ENCODE data around the gene NEB.

The NEB gene

DNA sequence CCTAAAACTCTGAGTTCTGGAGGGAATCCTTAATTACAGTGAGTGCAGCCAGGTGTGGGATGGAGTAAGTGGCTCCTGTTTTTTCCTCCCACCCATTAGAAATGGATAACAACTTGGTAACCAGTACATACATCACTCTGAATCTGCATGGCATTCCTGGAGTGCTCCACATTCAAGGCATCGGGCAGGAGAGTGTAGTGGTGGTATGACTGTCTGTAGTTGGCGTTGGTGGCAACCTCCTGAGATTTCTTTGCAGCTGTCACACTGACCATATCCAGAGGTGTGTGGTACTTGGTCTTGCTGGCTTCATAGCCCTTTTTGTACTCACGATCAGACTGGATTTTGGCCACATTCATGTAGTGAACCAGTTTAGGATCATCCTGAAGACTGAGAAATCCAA lies 68.3 kb downstream of the NEB start:
- H3K9me2 ChIP-seq (replicated peaks; ENCODE audit: low read depth, low read length) = no peaks in the 10 kb centered on the region
- H3K4me2 ChIP-seq (ENCODE audit: low read depth, low read length, poor library complexity, severe bottlenecking) = no peak overlapping the region
- no peaks in the 10 kb centered on the region for H3K79me2 ChIP-seq (ENCODE audit: insufficient read depth, low read length)
- H3K4me1 ChIP-seq (ENCODE audit: insufficient read depth, low read length, poor library complexity, severe bottlenecking) = no peaks in the 10 kb centered on the region
- no peaks in the 10 kb centered on the region for H3K9me3 ChIP-seq (ENCODE audit: insufficient read depth, low read depth, low read length)
- no peaks in the 10 kb centered on the region for H3F3A ChIP-seq (ENCODE audit: low read depth)
- H3K9ac ChIP-seq (ENCODE audit: low read depth, low read length, poor library complexity, severe bottlenecking) = no peak overlapping the region
- H3K27me3 ChIP-seq (ENCODE audit: insufficient read depth, low read length, poor library complexity, severe bottlenecking) = no peaks in the 10 kb centered on the region
- no peak for TF ChIP-seq EZH2phosphoT487 (IDR thresholded peaks at IDR 0.05; ENCODE audit: borderline replicate concordance)
- TF ChIP-seq, protein P1, sequence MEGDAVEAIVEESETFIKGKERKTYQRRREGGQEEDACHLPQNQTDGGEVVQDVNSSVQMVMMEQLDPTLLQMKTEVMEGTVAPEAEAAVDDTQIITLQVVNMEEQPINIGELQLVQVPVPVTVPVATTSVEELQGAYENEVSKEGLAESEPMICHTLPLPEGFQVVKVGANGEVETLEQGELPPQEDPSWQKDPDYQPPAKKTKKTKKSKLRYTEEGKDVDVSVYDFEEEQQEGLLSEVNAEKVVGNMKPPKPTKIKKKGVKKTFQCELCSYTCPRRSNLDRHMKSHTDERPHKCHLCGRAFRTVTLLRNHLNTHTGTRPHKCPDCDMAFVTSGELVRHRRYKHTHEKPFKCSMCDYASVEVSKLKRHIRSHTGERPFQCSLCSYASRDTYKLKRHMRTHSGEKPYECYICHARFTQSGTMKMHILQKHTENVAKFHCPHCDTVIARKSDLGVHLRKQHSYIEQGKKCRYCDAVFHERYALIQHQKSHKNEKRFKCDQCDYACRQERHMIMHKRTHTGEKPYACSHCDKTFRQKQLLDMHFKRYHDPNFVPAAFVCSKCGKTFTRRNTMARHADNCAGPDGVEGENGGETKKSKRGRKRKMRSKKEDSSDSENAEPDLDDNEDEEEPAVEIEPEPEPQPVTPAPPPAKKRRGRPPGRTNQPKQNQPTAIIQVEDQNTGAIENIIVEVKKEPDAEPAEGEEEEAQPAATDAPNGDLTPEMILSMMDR (conservative IDR thresholded peaks at IDR 0.05; ENCODE audit: low read length) = no peak
- no peak overlapping the region for H2AFZ ChIP-seq (ENCODE audit: low read length)
- H3K36me3 ChIP-seq (ENCODE audit: insufficient read depth, low read length) = no peaks in the 10 kb centered on the region
- no peaks in the 10 kb centered on the region for H4K20me1 ChIP-seq (ENCODE audit: insufficient read depth, low read length, poor library complexity, severe bottlenecking)
- no peak overlapping the region for H3K4me3 ChIP-seq (ENCODE audit: low read length, poor library complexity, severe bottlenecking)

DNA sequence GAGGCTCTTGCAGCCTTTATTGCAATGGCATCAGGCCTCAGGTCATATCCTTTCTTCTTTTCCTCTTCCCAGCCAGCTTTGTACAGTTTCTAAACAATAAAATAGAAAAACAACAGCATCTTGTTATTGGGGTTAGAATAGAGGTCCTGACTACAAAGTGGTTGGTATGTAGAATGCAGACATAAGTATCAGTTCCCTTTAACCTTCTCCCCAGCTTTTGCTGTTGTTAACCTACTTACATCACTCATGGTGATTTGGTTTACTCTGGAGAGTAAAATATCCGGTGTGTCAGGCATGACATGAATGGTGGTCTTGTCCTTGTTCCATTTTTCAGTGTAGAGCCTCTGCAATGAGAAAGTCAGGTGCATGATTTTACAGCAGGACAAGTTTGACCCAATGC lies 69.8 kb downstream of the NEB start:
- no peak overlapping the region for H3K4me2 ChIP-seq (ENCODE audit: low read depth, low read length, poor library complexity, severe bottlenecking)
- H3K9me3 ChIP-seq (ENCODE audit: insufficient read depth, low read depth, low read length) = no peaks in the 10 kb centered on the region

GRCh38 chr2:151661625-151662024 lies 72.7 kb downstream of the NEB start:
- Histone ChIP-seq H3F3A (ENCODE audit: low read depth) (no peaks in the 10 kb centered on the region), H2AFZ (ENCODE audit: low read length) (no peak overlapping the region), H3K9me3 (ENCODE audit: insufficient read depth, low read depth, low read length) (no peaks in the 10 kb centered on the region), H3K27me3 (ENCODE audit: insufficient read depth, low read length, poor library complexity, severe bottlenecking) (no peaks in the 10 kb centered on the region), H4K20me1 (ENCODE audit: insufficient read depth, low read length, poor library complexity, severe bottlenecking) (no peaks in the 10 kb centered on the region), H3K9ac (ENCODE audit: low read depth, low read length, poor library complexity, severe bottlenecking) (no peak overlapping the region), H3K4me2 (ENCODE audit: low read depth, low read length, poor library complexity, severe bottlenecking) (no peak overlapping the region), H3K36me3 (ENCODE audit: insufficient read depth, low read length) (no peaks in the 10 kb centered on the region), H3K79me2 (ENCODE audit: insufficient read depth, low read length) (no peaks in the 10 kb centered on the region), H3K4me3 (ENCODE audit: low read length, poor library complexity, severe bottlenecking) (no peak overlapping the region), H3K9me2 (replicated peaks; ENCODE audit: low read depth, low read length) (no peaks in the 10 kb centered on the region), H3K4me1 (ENCODE audit: insufficient read depth, low read length, poor library complexity, severe bottlenecking) (no peaks in the 10 kb centered on the region)
- TF ChIP-seq, protein P1 (conservative IDR thresholded peaks at IDR 0.05; ENCODE audit: low read length) = no peak
- no peak for TF ChIP-seq EZH2phosphoT487 (IDR thresholded peaks at IDR 0.05; ENCODE audit: borderline replicate concordance)

More for the DNA sequence above, 69.8 kb downstream of the NEB start:
- Histone ChIP-seq H3K79me2 (ENCODE audit: insufficient read depth, low read length) (no peaks in the 10 kb centered on the region), H3K9me2 (replicated peaks; ENCODE audit: low read depth, low read length) (no peaks in the 10 kb centered on the region), H3K9ac (ENCODE audit: low read depth, low read length, poor library complexity, severe bottlenecking) (no peak overlapping the region), H2AFZ (ENCODE audit: low read length) (no peak overlapping the region), H4K20me1 (ENCODE audit: insufficient read depth, low read length, poor library complexity, severe bottlenecking) (no peaks in the 10 kb centered on the region), H3K4me3 (ENCODE audit: low read length, poor library complexity, severe bottlenecking) (no peak overlapping the region), H3K36me3 (ENCODE audit: insufficient read depth, low read length) (no peaks in the 10 kb centered on the region), H3K27me3 (ENCODE audit: insufficient read depth, low read length, poor library complexity, severe bottlenecking) (no peaks in the 10 kb centered on the region), H3K4me1 (ENCODE audit: insufficient read depth, low read length, poor library complexity, severe bottlenecking) (no peaks in the 10 kb centered on the region), H3F3A (ENCODE audit: low read depth) (no peaks in the 10 kb centered on the region)
- no peak for TF ChIP-seq EZH2phosphoT487 (IDR thresholded peaks at IDR 0.05; ENCODE audit: borderline replicate concordance)
- TF ChIP-seq, protein P1 (conservative IDR thresholded peaks at IDR 0.05; ENCODE audit: low read length) = no peak

All from Loucy (cell line).